ENCODE data around the gene TMCC3.

- TF ChIP-seq CTCF (conservative IDR thresholded peaks at IDR 0.05; ENCODE audit: low read depth, low read length), result no peak
- no peak for TF ChIP-seq EZH2 (IDR thresholded peaks at IDR 0.05; ENCODE audit: borderline replicate concordance, low read depth, low read length, poor library complexity, severe bottlenecking)
Measured at GRCh38 chr12:94670075-94670474, 19.7 kb upstream of the TMCC3 start.
